ENCODE data around the gene PERCC1.
A peak's percentile ranks its signal among the peaks of the same experiment; 100 is the strongest.

The PERCC1 gene

GRCh38 chr16:1413684-1414531, 17.0 kb upstream of the PERCC1 start:
- DNase-seq: peak; percentile 2

GRCh38 chr16:1414532-1415260, 16.2 kb upstream of the PERCC1 start, which contains the start of gene UNKL:
Gene UNKL (minus strand): TSS chr16:1414704. CDS start chr16:1414691, 13 bp downstream.
- DNase-seq: no peak

- DNase-seq: no peak
These were observed 14.3 kb upstream of the PERCC1 start for GRCh38 chr16:1416521-1416941.

- no peak for DNase-seq
These were observed 10.8 kb upstream of the PERCC1 start for GRCh38 chr16:1420111-1420539.

GRCh38 chr16:1422076-1422475, 8.8 kb upstream of the PERCC1 start:
- DNase-seq: no peak

GRCh38 chr16:1424028-1424427, 6.8 kb upstream of the PERCC1 start:
- DNase-seq: no peak

- no peak for DNase-seq
These were observed 5.1 kb upstream of the PERCC1 start for GRCh38 chr16:1425616-1426370.

GRCh38 chr16:1426734-1427471, 4.0 kb upstream of the PERCC1 start:
- no peak for DNase-seq

GRCh38 chr16:1427473-1428461, 3.1 kb upstream of the PERCC1 start:
- no peak for DNase-seq

- DNase-seq: no peak
These were observed 2.4 kb upstream of the PERCC1 start for GRCh38 chr16:1428511-1428910.

GRCh38 chr16:1429012-1429411, 1.9 kb upstream of the PERCC1 start:
- no peak for DNase-seq

GRCh38 chr16:1429631-1430030, 1.2 kb upstream of the PERCC1 start:
- no peak for DNase-seq

GRCh38 chr16:1430214-1430758, 592 bp upstream of the PERCC1 start:
- DNase-seq: no peak

GRCh38 chr16:1431497-1432270, 806 bp downstream of the PERCC1 start:
- DNase-seq: no peak

GRCh38 chr16:1432388-1433262, 1.7 kb downstream of the PERCC1 start:
- no peak for DNase-seq

GRCh38 chr16:1433263-1433560, 2.3 kb downstream of the PERCC1 start:
- DNase-seq: no peak

- DNase-seq: no peak
These were observed 2.9 kb downstream of the PERCC1 start for GRCh38 chr16:1433756-1434155.

GRCh38 chr16:1434644-1435592, 4.0 kb downstream of the PERCC1 start:
- DNase-seq: no peak

Measured in NCI-H1694 treated with DMSO at 0.1 percent for 48 hours (cell line).